ENCODE measurements around the gene KIF18B. TPM values are rescaled to one million over a fixed set of nuclear protein-coding genes. Genes with fewer than 3 reads are reported as not detected.

The KIF18B gene
- total and polyA plus RNA-seq, 10 of the 15 experiments (the other 5 are each of a cell fraction or from before 2014, with no cell fraction given), result 2.8 to 46.2 (median 20.5) TPM

- TF ChIP-seq BACH1 (IDR thresholded peaks at IDR 0.05; ENCODE audit: borderline replicate concordance) (no peak), NFIC (IDR thresholded peaks at IDR 0.05; ENCODE audit: low read depth, low read length) (no peak), TBL1XR1 (IDR thresholded peaks at IDR 0.05; ENCODE audit: low read depth, low read length) (no peak), TAF1 (IDR thresholded peaks at IDR 0.05; ENCODE audit: borderline replicate concordance, low read depth, low read length) (no peak), ELK1 (IDR thresholded peaks at IDR 0.05; ENCODE audit: low read depth, low read length) (no peak), POLR2A (IDR thresholded peaks at IDR 0.05; ENCODE audit: low read depth, low read length) (no peak), IKZF2 (IDR thresholded peaks at IDR 0.05) (no peak), FOXK2 (IDR thresholded peaks at IDR 0.05) (no peak), RAD21 (IDR thresholded peaks at IDR 0.05; ENCODE audit: insufficient read depth, low read depth, low read length) (no peak), SRF (IDR thresholded peaks at IDR 0.05; ENCODE audit: low read depth in 2 of 2, low read length in 2 of 2) (no peak)
Measured at GRCh38 chr17:44972953-44973352, 25.4 kb upstream of the KIF18B start (continued).

- intact Hi-C loops (cut with micrococcal nuclease; ENCODE audit: unreplicated experiment), result no loop called here
- DNase-seq (ENCODE audit: low read depth, low spot score) (no peak), FAIRE-seq (no peak), ATAC-seq (no peak)
- Histone ChIP-seq H2AFZ (ENCODE audit: control insufficient read depth, low read depth, low read length) (no peak overlapping the region), H3K4me3 (no peak overlapping the region), H3K9me3 (replicated peaks; ENCODE audit: control insufficient read depth, insufficient read depth, low read length) (no peaks in the 10 kb centered on the region; the same call in 2 of the 3 replicates), H3K4me2 (ENCODE audit: control insufficient read depth, insufficient read depth) (no peak overlapping the region), H3K9ac (ENCODE audit: control insufficient read depth, insufficient read depth, low read length) (no peak overlapping the region), H3K27ac (ENCODE audit: control insufficient read depth, insufficient read depth) (no peak overlapping the region), H3K79me2 (ENCODE audit: control insufficient read depth, insufficient read depth, low read length) (no peaks in the 10 kb centered on the region), H3K27me3 (replicated peaks in 1 of 2; ENCODE audit: control insufficient read depth in 2 of 2, insufficient read depth in 2 of 2, low read length in 1 of 2) (peaks cover 18 to 33% of the 10 kb centered on the region in 2 experiments), H4K20me1 (ENCODE audit: control insufficient read depth, insufficient read depth) (no peaks in the 10 kb centered on the region), H3K4me1 (ENCODE audit: control insufficient read depth, insufficient read depth, low read length) (peaks cover 6% of the 10 kb centered on the region; the same call in 1 of the 2 replicates), H3K36me3 (ENCODE audit: control insufficient read depth in 2 of 2, insufficient read depth in 2 of 2, low read length in 1 of 2) (no peaks in the 10 kb centered on the region)
- POLR2A ChIA-PET, result interaction anchor here (0.9 kb wide), 1 partner anchor 13 kb away, joined by 12 read pairs; no protein-coding TSS in a partner anchor
- CTCF ChIA-PET, result no interaction called here
- in situ Hi-C loops (cut with MboI), result no loop called here
- 34% methylated on average over 8 of the region's 8 CpGs for WGBS (ENCODE audit: insufficient coverage, insufficient replicate concordance, low lambda C conversion rate, missing lambda C conversion rate)
- SMC1A ChIA-PET (ENCODE audit: uncharacterized antibody, unreplicated experiment), result interaction anchor here (1.3 kb wide), 1 partner anchor 20 kb away, joined by 3 read pairs; no protein-coding TSS in a partner anchor
- BruUV-seq (replicated peaks), result no TSS peak
- RAD21 ChIA-PET (ENCODE audit: unreplicated experiment), result interaction anchor here (1.4 kb wide), 1 partner anchor 51 kb away, joined by 5 read pairs; no protein-coding TSS in a partner anchor
- TF ChIP-seq SP1 (IDR thresholded peaks at IDR 0.05; ENCODE audit: low read depth, low read length), result no peak
- no peak for TF ChIP-seq CBX3 (IDR thresholded peaks at IDR 0.05; ENCODE audit: borderline replicate concordance, low read depth)
- no peak for TF ChIP-seq TAF1 (IDR thresholded peaks at IDR 0.05; ENCODE audit: borderline replicate concordance, low read depth, low read length)
- peak; percentile 28; the same call in 1 of the 2 replicates for TF ChIP-seq PKNOX1 (IDR thresholded peaks at IDR 0.05)
- TF ChIP-seq IKZF2 (IDR thresholded peaks at IDR 0.05), result no peak
- TF ChIP-seq RUNX3 (IDR thresholded peaks at IDR 0.05; ENCODE audit: low read length), result peak; percentile 16; the same call in 1 of the 2 replicates
- no peak for TF ChIP-seq ZZZ3 (IDR thresholded peaks at IDR 0.05; ENCODE audit: control insufficient read depth, insufficient read length, low read depth)
- TF ChIP-seq CEBPB (IDR thresholded peaks at IDR 0.05; ENCODE audit: borderline replicate concordance in 1 of 2, low read depth in 2 of 2, low read length in 2 of 2), result no peak
- TF ChIP-seq NRF1 (conservative IDR thresholded peaks at IDR 0.05; ENCODE audit: low read depth, low read length), result no peak
- no peak for TF ChIP-seq NFXL1 (IDR thresholded peaks at IDR 0.05; ENCODE audit: borderline replicate concordance)
- TF ChIP-seq E2F8 (IDR thresholded peaks at IDR 0.05; ENCODE audit: low read depth, partially characterized antibody), result no peak
Measured at GRCh38 chr17:44971776-44972483, 24.4 kb upstream of the KIF18B start.

Data from GM12878 (cell line).